Esophagus mucosa (tissue), 1 donor: ENCODE results near the gene KIAA0930. TPM values are rescaled to one million over a fixed set of nuclear protein-coding genes. Genes with fewer than 3 reads are reported as not detected.
A peak's percentile ranks its signal among the peaks of the same experiment; 100 is the strongest.

ENCODE experiments used
- ATAC-seq: fragments of 200-7000 bp; cut with Tn5 transposase; one replicate; pipeline ENCODE4 v1.9.1; 2020
- total RNA-seq: library from RNA; stranded (reverse); gene quantifications from one replicate; pipeline ENCODE4 v1.2.4, GENCODE V29; 2023
- donor health status: DM: yes; HTN: yes; CAD: no.

KIAA0930 gene
- total RNA-seq, 1 donor from 2014 or later, result 45.4 TPM

DNA sequence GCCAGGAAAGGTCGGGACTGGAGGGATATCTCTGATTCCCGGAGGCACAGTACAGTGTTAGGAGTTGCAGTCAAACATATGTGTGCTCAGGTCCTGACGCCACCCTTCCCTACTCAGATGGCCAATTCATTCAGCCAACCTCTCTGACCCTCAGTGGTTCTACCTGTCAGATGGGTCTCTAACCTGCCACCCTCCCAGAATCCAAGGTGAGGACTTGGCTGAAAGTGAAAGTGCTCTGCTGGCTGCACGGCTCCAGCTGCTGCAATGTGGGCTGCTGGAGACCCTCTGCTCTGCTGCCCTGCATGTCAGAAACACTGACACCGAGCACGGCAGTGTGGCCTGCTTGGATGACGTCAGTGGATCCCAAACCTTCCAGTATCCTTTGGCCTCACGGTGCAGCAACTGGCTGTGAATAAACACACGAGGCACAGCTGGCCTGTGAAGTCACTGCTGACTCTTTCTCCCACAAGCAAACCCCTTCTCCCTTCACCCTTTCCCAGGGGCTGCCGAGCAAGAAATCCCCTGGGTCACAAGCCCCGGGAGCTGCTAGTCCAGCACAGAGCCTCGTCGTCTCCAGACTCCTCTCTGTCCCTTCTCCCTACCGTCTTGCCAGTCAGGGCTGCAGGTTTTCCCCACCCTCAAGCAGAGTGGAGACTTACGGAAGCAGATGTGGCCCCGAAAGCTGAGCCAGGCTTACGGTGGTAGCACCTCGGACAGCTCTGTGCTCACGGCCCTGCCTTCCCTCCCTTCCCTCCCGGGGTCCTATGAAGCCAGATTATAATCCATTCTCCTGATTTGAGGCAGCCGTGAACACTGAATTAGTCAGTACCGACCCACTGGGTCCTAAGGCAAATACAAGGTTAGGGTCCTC is 24.3 kb downstream of the KIAA0930 start:
- no peak for ATAC-seq

DNA sequence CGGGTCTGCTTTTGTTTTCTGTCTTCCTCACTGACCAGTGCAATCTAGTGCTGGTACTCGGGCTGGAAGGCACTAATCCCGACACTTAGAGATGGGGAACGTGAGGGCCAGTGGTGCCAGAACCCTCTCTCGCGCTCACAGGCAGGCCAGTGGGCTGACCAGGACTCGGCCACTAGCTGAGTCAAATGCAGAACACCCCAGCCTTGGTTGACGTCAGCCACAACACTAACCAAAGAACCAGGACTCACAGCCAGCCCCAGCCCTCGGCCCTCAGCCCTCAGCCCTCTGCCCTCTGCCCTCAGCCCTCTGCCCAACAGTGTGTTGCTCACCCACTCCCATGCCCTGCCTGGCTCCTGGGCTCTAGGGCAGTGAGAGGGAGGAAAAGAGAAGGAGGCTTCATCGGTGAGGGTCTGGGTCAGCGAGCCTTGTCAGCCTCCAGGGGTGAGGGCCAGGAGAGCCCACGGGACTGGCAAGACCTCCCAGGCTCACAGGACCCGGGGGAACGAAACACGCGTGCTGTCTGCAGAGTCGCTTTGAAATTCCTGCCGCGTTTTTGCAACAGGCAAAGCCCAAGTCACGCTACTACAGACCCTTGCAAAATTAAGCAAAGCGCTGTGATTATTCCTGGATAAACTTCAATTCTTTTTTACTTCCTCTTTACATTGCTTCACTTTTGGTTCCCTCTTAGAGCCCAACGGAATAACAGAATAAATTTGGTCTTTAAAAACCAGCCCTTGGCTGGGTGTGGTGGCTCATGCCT is 27.5 kb downstream of the KIAA0930 start:
- ATAC-seq, result no peak

DNA sequence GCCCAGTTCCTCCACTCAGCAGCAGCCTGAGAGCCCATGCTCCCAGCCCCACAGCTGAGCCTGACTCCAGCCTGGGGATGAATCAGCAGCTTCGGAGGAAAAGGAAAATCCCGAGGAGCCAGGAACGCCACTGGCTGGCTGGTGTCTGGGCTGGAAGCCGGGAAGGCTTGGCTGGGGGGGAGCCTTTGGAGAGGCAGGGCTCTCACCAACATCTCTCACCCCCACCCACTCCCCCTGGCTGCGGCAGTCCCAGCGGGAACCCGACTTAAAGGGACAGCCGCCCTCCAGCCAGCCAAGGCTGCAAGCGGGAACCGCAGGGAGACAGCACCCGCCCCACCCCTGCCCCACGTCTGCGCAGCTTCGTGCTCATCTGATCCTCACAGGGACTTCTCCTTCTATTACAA is 28.4 kb downstream of the KIAA0930 start:
- peak; percentile 6 for ATAC-seq

DNA sequence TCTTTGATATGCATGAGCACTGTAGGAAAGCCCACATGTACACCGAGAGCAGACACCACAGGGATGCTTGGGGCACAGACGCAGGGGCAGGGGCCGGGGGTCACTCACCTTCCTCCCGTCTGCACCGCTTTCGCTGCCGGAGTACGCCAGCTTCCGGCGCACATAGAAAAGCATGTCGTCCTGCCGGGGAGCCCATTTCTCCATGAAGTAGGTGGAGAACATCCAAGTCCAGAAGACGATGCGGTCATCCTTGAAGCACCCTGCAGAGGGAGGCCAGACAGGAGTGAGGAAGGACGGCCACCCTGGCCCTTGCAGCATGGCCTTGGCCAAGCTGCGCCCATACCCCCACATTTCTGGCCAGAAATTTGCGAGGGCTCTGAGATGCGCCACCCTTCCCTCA is 28.8 kb downstream of the KIAA0930 start:
- no peak for ATAC-seq

DNA sequence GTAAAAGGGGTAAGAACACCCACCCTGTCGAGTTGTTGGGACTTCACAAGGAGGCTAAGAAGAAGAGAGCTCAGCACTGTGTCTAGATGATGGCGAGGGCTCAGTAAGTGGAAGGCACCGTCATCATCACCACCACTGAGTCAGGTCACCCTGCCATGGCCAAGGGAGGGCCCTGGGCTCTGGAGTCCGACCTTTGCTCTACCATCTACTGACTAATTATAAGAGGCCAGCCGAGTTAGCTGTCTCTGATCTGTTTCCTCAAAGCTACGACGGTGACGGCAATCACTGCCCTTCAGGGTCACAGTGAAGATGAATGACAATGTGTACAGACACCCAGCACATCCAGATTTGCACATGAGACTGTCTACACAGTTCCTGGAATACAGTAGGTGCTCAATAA is 29.3 kb downstream of the KIAA0930 start:
- ATAC-seq, result no peak

DNA sequence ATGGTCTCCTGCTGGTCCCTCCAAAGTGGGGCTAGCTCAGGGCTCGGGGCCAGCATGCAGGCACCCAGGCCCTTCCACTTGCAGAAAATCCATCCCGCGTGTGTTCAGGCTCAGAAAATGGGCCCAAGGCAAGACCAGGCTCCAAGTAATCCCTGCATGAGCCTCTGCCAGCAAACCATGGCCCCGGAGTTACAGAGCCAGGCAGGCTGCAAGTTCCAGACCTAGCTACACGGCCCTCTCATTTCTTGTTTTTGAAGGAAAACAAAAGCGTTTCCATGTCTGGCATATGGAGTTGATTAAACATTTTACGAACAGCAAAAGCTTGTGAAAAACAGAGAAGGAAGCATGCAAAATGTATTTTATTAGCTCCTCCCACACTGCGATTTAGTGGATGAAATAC is 29.7 kb downstream of the KIAA0930 start:
- no peak for ATAC-seq

DNA sequence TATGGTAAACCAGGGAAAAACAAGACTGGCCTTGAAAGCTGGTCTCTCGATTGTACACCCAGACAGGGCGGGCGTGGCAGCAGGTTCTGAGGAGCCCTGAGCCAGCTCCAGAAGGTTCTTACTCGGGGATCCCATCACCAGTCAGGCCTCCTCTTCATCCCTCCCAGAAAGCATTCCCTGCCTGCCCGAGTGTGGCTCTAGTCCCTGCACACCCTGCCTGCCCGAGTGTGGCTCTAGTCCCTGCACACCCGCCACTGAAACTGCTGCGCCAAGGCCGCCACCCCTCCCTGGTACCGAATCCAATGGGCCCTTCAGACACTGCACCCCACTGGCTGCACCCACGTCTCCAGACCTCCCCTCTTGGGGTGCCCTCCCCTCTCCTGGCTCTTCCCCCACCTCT is 30.1 kb downstream of the KIAA0930 start:
- no peak for ATAC-seq

DNA sequence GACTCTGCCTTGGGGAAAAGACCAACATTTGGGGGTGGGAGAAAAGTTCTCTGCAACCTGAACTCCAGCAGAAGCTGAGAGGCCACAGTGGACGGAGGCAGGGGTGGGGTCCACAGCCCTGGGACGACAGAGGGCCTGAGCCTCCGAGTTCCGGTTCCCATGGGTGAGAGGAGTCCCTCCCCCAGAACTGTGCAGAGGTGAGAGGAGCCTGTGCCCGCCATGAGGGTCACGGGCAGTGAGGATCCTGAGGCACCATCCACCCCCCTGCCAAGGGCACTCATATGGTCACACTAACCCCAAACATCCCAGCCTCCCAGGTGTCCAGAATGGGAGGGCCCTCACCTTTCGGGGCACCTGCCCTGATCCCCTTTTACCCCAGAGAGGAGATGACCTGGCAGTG is 30.5 kb downstream of the KIAA0930 start:
- no peak for ATAC-seq

DNA sequence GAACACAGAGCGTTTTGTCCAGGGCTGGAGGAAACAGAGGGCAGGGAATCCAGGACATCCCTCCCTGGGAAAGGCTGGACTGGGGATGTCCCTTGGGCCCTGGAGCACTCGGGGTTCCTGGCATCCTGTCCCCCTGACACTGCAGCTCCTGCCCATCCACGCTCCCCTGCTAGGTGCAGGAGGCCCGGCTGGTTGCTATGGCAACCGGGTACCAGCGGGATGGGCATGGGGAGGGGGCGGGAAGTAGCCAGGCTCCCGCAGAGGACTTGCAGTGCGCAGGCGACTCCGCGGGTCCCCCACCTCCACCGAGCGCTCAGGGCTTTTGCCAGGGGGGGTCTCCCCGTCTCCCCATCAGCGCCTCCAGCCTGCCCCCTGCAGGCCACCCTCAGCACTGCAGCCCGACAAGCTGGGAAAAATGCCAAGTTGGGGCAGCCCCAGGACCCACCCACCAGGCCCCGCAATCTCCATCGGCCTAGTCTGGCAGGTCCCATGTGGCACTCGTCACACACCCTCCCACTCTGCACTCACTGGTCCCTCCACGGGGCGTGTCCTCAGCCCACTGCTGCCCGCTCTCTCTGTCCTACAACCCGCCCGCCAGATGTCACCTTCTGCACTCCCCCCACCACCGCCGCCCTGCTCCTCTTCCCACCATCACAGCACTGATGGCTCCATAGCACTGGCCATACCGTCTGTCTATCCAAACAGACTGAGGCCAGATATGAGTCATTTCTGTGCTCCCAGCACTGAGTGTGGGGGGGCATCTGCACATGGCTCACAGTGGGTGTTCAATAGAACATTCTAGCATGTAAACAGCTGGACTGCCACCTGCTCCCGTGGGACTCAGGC is 31.5 kb downstream of the KIAA0930 start:
- peak; percentile 7 for ATAC-seq

DNA sequence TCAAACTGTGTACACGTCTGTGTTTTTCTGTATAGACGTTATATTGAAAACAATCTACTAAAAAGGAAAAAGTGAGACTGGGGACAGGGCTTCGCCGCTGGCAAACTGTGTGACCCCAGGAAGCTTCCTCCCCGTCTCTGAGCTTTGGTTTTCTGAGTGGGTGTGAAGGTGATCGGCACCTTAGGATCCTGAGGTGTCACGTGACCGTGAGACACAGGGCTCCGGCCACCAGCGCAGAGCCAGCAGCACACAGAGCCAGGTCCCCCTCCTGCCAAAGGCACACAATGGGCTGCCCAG is 32.0 kb downstream of the KIAA0930 start:
- no peak for ATAC-seq

DNA sequence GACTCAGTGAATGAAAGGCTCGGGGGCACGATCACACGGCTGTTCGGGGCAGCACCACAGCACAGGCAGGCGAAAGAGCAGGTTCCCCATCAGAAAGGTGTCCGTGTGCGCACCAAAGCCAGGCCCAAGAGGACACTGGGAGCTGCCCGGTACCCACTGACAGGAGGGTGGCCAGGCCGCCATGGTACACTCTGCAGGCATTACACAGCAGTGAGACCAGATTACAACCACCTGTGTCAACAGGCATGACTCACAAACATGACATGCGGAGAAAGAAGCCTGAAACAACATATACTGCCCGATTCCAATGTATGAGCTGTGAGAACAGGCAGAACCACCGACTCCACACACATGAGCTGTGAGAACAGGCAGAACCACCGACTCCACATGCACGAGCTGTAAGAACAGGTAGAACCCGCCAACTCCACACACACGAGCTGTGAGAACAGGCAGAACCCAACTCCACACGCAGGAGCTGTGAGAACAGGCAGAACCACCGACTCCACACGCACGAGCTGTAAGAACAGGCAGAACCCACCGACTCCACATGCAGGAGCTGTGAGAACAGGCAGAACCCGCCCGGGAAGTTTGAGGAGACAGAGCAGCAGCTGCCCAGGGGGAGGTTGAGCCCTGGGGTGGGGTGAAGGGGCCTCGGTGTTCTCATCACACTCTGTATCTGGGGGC is 32.6 kb downstream of the KIAA0930 start:
- peak; percentile 75 for ATAC-seq

DNA sequence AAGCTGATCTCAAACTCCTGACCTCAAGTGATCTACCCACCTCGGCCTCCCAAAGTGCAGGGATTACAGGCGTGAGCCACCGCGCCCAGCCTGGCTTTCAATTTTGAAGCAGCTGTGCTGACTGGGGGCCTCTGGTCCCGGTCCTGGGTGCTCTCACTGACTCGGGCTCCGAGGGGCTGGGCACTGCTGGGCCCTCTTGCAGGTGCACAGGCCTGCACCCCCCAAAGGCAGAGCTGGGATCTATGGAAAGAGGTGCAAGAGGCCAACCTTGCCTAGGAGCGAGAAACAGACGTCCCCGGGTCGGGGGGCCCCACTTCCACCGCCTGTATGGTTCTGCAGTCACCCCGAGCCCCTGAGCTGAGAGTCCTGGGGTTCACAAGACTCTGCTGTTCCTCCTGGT is 33.2 kb downstream of the KIAA0930 start:
- ATAC-seq, result no peak

DNA sequence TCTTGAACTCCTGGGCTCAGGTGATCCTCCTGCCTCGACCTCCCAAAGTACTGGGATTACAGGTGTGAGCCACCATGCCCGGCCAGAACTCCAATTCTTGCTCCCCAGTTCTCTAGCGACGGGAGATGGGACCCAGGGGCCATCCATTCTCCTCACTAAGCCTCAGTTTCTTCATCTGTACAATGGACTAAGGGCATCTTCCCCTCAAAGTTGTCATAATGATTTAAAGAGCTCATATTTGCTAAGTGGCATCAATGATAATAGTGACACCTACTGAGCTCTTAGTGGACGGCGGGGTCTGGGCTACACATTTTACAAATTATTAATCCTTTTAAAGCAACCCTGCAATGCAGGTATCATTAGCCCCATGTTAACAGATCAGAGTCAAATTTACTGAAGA is 34.5 kb downstream of the KIAA0930 start:
- no peak for ATAC-seq

DNA sequence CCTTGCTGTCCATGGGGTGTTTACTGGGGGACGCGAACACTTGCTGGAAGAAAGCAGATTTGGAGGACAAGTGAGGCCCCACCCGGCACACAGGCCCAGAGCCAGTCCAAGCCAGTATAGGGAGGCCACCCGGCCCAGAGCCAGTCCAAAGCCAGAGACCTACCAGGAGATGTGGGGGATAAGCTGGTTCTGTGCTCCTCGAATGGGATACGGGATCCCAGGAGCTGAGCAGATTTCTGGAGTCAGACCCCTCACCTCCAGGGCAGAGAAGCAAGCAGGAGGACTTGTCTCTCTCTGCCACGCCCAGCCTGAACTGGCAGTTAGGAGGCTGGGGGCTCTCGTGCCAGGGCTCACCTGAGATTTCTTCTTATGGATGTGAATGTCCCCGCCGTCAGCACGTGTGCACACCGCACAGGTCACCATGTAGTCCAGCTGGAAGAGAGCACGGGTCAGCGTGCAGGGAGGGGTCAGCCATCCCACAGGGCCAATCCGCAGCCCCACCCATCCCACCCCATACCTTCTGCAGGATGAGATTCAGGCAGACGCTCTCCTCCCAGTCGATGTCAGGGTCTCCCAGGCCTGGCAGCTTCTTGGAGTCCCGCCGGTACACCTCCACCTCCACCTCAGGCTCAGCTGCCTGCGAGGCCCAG is 35.3 kb downstream of the KIAA0930 start:
- ATAC-seq, result no peak

DNA sequence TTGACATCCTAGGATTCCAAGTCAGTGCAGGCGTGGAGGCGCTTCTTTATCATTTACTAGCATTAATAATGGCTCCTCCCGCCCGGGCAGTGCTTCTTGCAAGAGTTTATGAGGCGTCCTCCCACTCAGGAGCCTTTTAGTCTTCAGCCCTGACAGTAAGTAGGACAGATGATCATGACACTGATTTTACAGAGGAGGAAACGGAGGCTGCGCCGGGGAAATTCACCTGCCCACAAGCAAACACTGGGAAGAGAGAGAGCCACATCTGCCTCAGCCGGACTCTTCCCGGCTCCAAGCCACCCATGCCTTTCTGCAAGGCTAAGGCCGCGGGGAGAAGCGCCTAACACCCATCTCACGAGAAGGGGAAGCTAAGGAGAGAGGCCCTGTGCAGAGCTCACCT is 35.9 kb downstream of the KIAA0930 start:
- no peak for ATAC-seq

DNA sequence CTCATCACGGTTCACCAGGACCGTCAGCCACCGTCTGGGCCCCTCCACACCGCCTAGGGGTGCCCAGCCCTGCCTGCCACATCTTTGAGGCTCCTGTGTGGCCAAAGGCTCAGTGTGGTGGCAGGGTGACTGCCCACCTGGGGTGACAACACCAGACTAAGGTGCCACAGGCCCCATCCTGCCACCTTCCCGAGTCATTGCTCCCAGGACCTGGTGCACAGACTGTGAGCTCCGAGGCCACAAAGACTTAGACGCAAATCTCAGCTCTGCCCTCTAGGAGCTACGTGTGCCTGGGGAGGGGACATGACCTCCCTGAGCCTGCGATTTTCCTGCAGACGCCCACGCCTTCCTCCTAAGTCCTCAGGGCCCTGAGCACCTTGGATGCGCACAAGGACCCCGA is 36.5 kb downstream of the KIAA0930 start:
- no peak for ATAC-seq

DNA sequence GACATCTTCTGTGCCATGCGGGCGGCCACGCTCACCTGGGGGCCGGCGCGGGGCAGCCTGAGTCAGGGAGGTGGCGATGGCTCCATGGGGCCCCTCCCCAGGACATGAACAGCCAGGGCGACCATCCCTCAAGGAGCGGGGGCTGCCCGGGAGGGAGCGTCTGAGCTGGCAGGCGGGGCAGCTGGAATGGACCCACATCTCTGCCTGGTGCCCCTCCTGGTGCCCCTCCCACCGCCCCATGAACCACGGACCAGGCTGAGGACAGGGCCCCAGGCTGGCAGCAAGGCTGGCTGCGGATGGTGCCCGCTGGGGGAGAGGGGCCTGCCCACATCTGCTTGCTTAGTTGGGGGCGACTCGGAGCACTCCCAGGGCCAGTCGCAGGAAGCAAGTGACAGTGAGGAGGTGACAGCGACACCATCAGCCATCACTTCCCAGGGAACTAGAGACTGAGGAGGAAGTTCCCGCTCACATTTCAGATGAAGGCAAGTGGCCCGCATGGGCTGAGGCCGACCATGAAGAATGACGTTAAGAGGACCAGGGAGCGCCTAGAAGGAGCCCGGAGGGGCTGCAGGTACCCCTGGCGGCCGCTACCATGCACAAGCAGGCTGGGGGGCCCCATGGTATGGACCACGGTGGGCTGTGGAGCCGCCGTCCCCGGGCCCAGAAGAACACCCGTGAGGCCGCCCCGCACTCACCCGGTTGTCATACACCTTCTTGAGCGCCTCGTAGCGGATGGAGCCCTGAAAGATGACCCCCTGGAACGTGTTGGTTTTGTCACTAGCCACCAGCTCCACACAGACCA is 37.3 kb downstream of the KIAA0930 start:
- ATAC-seq, result no peak

DNA sequence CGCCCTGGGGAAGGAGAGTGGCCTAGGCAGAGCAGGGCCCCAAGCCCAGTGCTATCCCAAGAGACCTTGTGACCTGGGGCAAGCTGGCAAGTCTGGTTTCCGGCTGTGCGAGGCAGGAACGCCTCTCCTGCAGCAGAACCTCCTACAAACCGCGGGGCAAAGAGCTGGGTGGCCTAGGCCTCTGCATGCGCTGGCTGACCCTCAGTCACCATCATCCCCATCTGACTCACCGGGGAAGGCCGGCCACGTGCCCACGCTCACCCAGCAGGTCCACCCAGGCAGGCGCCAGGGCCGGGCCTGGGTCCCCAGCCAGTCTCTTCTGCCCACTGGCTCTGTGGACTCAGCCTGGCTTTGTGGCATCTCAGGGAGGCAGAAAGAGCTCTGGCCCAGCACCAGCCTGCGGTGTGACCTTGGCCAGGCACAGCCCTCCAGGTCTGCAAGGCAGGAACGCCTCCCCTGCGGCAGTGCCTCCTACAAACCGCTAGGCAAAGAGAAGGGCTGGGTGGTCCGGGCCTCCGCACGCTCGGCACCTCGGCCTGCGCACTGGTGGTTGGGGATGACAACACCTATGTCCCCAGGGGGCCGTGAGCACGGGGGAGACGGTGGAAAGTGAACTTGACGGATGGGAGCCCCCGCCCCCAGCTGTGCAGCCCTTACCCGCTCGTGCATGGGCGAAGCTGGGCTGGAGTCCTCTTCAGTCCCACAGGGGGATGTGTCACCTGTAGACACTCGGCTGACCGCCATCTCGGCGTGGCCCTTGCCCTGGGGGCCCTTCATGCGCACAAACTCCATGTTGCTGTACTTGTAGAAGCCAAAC is 38.2 kb downstream of the KIAA0930 start:
- peak; percentile 46 for ATAC-seq

DNA sequence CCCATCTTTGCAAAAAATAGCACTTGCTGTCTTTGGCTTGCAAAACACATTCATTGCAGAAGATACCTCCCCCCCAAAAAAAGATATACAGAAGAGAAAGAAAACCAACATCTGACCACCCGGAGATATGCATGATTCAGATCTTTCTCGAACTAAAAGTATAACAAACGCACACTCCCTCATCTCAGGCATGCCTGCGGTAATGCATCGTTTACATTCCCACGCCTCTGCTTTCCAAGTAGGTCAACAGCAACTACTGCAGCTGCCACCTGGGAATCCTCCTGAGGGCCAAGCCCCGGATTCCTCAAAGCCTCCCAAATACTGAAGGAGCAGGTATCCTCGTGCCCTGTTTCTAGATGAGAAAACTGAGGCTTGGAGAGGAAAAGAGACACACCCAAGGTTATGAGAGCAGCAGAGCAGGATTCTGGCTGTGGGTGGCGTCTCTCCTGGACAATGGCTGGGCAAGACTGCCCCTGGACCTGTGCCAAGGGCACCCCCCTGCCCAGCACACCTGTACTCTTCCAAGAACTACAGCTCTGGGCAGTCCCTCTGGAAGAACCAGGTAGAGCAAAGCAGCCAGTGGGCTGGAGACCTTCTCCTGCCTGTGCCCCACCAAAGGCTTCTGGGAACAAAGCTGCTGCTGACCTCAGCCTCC is 38.9 kb downstream of the KIAA0930 start:
- peak; percentile 5 for ATAC-seq
